ENCODE results near the gene NCOA1.
"Not testable (repeated sequence)": the region's sequence is repeated elsewhere in the genome, so short reads cannot be mapped to it uniquely, and the experiment has no call there.

Gene NCOA1

DNA sequence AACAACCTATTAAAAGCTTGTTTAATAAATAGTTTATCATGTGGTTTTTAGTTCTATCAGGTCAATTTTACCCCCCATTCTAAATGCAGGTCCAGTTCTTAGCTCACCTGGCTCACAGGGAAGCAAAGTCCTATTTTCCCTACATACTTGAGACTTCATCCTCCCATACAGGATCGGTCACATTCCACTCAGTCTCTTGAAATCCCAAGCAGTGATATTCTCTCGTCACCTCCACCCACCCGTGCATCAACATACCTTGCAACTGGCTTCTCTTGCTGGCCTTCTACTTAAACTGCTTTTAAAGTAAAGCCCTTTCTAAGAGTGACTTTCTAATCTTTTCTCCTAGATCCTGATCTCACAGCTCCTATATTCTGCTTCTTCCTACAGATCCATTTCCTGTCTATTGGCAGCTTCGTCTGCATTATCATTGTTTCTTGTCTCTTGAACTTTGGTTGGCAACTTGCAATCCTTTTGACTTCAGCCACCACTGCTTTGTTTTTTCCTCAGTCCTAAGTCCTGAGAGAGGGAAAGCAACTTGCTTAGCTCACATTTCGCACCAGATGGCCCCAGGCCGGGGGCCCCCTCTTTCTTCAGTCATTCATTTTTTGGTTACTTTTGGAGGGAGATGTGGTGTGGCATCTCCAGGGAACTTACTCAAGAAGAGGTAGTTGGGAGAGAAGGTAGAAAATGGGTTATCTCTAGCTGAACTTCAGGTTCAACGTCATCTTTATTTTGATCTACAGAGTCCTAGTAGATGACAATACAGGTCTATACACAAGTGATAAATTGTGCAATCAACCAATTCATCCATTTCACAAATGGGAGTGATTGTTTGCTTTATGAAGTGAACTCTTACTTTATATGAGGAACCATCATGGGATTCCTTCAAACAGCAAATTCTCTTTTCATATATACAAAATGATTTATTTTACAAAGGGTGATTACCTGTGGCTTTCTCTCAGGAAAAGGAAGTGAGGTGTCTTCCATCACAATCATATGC lies 23.9 kb upstream of the NCOA1 start:
- no peak for DNase-seq (ENCODE audit: low spot score in 2 of 2)
- no peaks in the 10 kb centered on the region for H3K9me3 Mint-ChIP-seq
- no peaks in the 10 kb centered on the region for H3K36me3 Mint-ChIP-seq
- no peak overlapping the region for H3K27ac Mint-ChIP-seq
- no peaks in the 10 kb centered on the region for H3K4me1 Mint-ChIP-seq
- no peak for ATAC-seq
- H3K4me3 Mint-ChIP-seq: no peak overlapping the region

DNA sequence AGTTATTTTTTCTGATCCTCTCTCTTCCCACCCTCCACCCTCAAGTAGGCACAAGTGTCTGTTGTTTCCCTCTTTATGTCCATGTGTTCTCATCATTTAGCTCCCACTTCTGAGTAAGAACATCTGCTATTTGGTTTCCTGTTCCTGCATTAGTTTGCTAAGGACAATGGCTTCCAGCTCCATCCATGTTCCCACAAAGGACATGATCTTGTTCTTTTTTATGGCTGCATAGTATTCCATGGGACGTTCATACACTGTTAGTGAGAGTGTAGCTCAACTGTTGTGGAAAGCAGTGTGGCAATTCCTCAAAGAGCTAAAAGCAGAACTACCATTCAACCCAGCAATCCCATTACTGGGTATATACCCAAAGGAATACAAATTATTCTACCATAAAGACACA lies 22.6 kb upstream of the NCOA1 start:
- not testable (repeated sequence) for H3K9me3 Mint-ChIP-seq; H3K36me3 Mint-ChIP-seq; H3K27ac Mint-ChIP-seq; H3K4me1 Mint-ChIP-seq; H3K4me3 Mint-ChIP-seq; DNase-seq (ENCODE audit: low spot score in 2 of 2); ATAC-seq

DNA sequence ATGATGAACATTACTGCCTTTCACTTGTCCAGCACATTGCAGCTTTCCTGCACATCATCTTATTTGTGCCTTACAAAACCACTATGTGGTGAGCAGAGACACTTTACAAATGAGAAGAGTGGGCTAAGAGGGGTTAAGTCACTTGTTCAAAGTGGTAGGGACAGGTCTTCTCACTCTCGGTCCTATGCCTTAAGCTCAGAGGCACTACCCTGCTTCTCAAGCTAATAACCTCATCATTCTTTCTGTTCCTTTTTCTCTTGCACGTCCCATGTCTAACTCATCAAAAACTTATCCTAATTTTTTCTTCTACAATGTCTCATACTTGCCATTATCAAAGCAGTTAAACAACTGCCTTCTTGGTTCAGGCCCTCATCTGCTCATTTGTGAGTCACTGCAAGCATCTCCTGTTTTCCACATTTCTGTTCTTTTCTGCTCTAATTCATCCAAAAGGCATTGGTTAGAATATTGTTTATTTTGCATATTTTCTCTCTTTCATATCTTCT lies 21.9 kb upstream of the NCOA1 start:
- H3K4me3 Mint-ChIP-seq: no peak overlapping the region
- no peak overlapping the region for H3K27ac Mint-ChIP-seq
- H3K36me3 Mint-ChIP-seq: no peaks in the 10 kb centered on the region
- DNase-seq (ENCODE audit: low spot score in 2 of 2): no peak
- H3K9me3 Mint-ChIP-seq: no peaks in the 10 kb centered on the region
- ATAC-seq: no peak
- H3K4me1 Mint-ChIP-seq: no peaks in the 10 kb centered on the region

DNA sequence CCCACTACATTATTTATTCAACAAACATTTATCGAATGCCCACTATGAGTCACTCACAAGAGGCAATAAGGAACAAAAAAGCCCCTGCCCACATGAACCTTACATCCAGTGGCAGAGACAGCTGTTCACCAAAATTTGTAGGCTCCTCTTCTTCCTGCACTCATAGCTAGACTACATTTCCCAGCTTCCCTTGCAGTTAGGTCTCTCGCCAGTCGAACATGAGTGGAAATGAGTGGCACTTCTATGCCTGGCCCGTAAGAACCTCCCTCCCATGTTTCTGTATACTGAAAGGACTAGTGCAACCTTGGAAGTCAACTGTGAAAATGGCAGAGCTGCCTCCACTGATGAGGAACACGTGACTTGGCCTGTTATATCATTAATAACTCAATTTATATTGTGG lies 19.4 kb upstream of the NCOA1 start:
- H3K27ac Mint-ChIP-seq: no peak overlapping the region
- DNase-seq (ENCODE audit: low spot score in 2 of 2) (no peak), ATAC-seq (no peak)
- H3K4me1 Mint-ChIP-seq: no peaks in the 10 kb centered on the region
- no peaks in the 10 kb centered on the region for H3K9me3 Mint-ChIP-seq
- H3K4me3 Mint-ChIP-seq: no peak overlapping the region
- no peaks in the 10 kb centered on the region for H3K36me3 Mint-ChIP-seq

DNA sequence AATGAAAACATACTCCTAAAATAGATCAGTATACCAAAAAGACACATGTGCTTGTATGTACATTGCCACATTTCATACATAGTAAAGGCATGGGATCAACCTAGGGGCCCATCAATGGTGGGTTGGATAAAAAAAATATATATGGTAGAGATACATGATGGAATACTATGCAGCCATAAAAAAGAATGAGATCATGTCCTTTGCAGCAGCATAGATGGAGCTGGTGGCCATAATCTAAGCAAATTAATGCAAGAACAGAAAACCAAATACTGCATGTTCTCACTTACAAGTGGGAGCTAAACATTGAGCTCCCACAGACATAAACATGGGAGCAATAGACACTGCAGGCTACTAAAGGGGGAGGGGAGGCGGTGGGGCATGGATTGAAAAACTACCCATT lies 18.6 kb upstream of the NCOA1 start:
- ATAC-seq (no peak), DNase-seq (ENCODE audit: low spot score in 2 of 2) (no peak)
- H3K9me3 Mint-ChIP-seq: no peaks in the 10 kb centered on the region
- H3K27ac Mint-ChIP-seq: no peak overlapping the region
- H3K4me3 Mint-ChIP-seq: no peak overlapping the region
- no peaks in the 10 kb centered on the region for H3K4me1 Mint-ChIP-seq
- no peaks in the 10 kb centered on the region for H3K36me3 Mint-ChIP-seq

DNA sequence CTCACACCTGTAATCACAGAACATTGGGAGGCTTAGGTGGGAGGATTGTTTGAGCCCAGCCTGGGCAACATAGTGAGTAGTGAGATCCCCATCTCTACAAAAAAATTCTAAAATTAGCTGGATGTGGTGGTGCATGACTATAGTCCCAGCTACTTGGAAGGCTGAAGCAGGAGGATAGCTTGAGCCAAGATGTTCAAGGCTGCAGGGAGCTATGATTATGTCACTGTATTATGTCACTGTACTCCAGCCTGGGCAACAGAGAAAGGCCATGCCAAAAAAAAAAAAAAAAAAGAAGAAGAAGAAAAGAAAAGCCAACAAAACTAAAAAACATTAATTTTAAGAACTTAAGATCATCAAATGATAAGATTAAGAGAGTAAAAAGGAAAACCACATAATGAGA lies 17.4 kb upstream of the NCOA1 start:
- no peak overlapping the region for H3K4me3 Mint-ChIP-seq
- no peaks in the 10 kb centered on the region for H3K36me3 Mint-ChIP-seq
- no peaks in the 10 kb centered on the region for H3K9me3 Mint-ChIP-seq
- DNase-seq (ENCODE audit: low spot score in 2 of 2) (no peak), ATAC-seq (no peak)
- H3K27ac Mint-ChIP-seq: no peak overlapping the region
- no peaks in the 10 kb centered on the region for H3K4me1 Mint-ChIP-seq

DNA sequence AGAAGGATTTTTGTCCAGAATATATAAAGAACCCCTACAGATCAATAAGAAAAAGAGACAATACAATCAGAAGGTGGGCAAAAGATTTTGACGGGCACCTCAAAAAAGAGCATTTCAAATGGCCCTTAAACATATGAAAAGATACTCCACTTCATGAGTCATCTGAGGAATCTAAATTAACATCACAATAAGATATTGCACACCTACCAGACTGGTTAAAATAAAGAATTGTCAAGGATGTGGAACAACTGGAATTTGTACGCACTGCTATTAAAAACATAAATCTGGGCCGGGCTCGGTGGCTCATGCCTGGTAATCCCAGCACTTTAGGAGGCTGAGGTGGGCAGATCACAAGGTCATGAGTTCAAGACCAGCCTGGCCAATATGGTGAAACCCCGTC lies 17.0 kb upstream of the NCOA1 start:
- DNase-seq (ENCODE audit: low spot score in 2 of 2) (no peak), ATAC-seq (no peak)
- no peaks in the 10 kb centered on the region for H3K9me3 Mint-ChIP-seq
- H3K4me3 Mint-ChIP-seq: no peak overlapping the region
- no peak overlapping the region for H3K27ac Mint-ChIP-seq
- no peaks in the 10 kb centered on the region for H3K4me1 Mint-ChIP-seq
- H3K36me3 Mint-ChIP-seq: no peaks in the 10 kb centered on the region

DNA sequence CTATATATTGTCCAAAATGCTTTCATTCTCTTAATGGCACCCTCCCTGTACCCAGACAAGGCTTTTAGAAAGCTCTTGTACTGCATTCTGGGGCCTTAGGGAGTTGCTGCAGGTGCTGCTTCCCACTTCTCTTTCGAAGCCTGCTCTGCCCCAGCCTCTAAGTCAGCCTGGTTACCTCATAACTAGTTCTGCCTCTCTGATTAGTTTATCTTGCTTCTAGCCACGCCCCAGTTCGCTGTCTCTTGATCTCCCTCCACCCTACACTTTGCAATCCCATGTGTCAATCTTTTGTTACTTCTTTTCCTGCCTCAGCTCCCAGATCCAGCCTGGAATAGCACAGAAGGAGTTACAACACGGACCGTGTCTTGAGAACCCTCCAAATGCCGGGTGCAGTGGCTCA lies 13.8 kb upstream of the NCOA1 start:
- Mint-ChIP-seq H3K9me3 (no peaks in the 10 kb centered on the region), H3K4me3 (no peak overlapping the region), H3K36me3 (no peaks in the 10 kb centered on the region), H3K4me1 (no peaks in the 10 kb centered on the region), H3K27ac (no peak overlapping the region)
- DNase-seq (ENCODE audit: low spot score in 2 of 2) (no peak), ATAC-seq (no peak)

DNA sequence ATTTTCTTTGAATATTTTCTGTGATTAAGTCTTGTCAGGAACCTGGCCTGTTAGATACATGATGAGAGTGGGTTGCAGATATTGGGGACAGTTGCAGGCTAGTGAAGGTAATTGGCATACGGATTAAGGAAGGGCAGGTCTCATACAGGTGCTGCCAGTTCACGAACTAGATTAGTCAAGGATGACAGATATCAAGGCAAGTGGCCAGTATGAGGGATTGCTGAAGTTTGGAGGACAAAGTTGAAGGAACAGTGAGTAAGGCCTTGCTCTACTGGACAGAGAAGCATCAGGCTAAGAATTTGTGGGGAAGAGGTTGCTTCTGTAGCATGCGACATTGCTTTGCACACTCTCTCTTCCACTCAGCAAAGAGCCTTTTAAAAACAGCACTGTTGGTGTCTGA lies 12.8 kb upstream of the NCOA1 start:
- no peak overlapping the region for H3K4me3 Mint-ChIP-seq
- no peak for DNase-seq (ENCODE audit: low spot score in 2 of 2)
- ATAC-seq: no peak
- no peak overlapping the region for H3K27ac Mint-ChIP-seq
- no peaks in the 10 kb centered on the region for H3K4me1 Mint-ChIP-seq
- H3K36me3 Mint-ChIP-seq: no peaks in the 10 kb centered on the region
- H3K9me3 Mint-ChIP-seq: no peaks in the 10 kb centered on the region

DNA sequence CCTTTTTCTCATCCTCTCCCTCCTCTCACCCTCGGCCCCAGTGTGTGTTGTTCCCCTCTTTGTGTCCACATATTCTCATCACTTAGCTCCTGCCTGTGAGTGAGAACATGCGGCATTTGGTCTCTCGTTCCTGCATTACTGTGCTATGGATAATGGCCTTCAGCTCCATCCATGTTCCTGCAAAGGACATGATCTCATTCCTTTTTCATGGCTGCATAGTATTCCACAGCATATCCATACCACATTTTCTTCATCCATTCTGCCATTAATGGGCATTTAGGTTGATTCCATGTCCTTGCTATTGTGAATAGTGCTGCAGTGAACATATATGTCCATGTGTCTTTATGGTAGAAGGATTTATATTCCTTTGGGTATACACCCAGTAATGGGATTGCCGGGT lies 10.8 kb upstream of the NCOA1 start:
- H3K36me3 Mint-ChIP-seq: no peaks in the 10 kb centered on the region
- no peaks in the 10 kb centered on the region for H3K4me1 Mint-ChIP-seq
- ATAC-seq: no peak
- no peak for DNase-seq (ENCODE audit: low spot score in 2 of 2)
- H3K4me3 Mint-ChIP-seq: no peak overlapping the region
- no peaks in the 10 kb centered on the region for H3K9me3 Mint-ChIP-seq
- no peak overlapping the region for H3K27ac Mint-ChIP-seq

DNA sequence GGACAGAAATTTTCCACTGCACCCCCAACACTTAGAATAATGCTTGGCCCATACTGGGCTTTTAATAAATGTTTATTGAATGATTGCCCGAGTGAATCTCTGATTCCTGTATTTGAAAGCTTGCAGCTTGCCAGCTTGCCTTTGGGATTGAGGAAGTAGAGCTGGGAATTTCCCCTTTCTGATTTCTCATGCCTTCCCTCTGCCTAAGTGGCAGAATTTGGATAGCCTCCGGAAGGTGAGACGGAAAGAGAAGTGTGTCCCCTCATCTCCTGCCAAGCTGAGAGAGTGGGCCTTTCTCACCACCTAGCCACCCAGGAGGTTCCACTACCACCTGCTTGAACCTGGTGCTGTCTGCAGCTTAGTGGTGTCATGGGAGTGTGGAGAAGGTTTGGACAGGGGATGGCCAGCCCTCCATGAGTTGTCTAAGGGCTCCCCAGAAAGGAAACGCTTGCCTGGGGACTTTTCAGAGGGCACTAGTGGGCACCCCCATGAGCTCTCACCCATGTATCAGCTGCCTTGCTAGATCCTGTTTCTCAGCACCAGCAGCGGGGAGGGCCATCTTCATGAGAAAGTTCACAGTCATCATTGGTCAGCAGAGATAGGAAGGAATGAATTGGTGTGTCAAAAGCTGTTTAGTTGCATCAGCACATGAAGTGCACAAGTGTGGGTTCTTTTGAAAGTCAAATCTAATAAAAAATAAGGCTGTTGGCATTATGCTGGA lies 8.6 kb upstream of the NCOA1 start:
- ATAC-seq (no peak), DNase-seq (ENCODE audit: low spot score in 2 of 2) (no peak)
- no peaks in the 10 kb centered on the region for H3K9me3 Mint-ChIP-seq
- H3K36me3 Mint-ChIP-seq: no peaks in the 10 kb centered on the region
- H3K4me1 Mint-ChIP-seq: no peaks in the 10 kb centered on the region
- H3K4me3 Mint-ChIP-seq: no peak overlapping the region
- no peak overlapping the region for H3K27ac Mint-ChIP-seq

DNA sequence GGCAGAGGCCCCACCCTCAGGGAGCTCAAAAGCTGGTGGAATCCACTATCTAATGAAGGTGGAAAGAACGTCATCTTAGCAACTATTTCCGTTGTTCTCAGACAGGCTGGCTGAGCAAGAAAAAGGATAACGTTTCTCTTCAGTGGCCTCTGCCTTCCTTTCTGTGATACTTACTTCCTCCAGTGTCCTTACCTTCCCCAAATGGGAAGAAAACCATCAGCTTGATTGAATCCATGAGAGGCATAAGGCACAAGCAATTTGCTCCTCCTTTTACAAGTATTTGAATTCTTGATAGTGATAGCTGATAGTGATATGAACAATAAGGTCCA lies 8.1 kb upstream of the NCOA1 start:
- Mint-ChIP-seq H3K4me3 (no peak overlapping the region), H3K36me3 (no peaks in the 10 kb centered on the region), H3K4me1 (no peaks in the 10 kb centered on the region), H3K9me3 (no peaks in the 10 kb centered on the region), H3K27ac (no peak overlapping the region)
- ATAC-seq (no peak), DNase-seq (ENCODE audit: low spot score in 2 of 2) (no peak)

DNA sequence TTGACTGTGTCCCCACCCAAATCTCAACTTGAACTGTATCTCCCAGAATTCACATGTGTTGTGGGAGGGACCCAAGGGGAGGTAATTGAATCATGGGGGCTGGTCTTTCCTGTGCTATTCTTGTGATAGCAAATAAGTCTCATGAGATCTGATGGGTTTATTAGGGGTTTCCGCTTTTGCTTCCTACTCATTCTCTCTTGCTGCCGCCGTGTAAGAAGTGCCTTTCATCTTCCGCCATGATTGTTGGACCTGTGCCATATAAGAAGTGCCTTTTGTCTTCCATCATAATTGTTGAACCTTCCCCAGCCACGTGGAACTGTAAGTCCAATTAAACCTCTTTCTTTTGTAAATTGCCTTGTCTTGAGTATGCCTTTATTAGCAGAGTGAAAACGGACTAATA lies 6.4 kb upstream of the NCOA1 start:
- H3K36me3 Mint-ChIP-seq; H3K4me1 Mint-ChIP-seq; H3K9me3 Mint-ChIP-seq; DNase-seq (ENCODE audit: low spot score in 2 of 2); H3K27ac Mint-ChIP-seq; H3K4me3 Mint-ChIP-seq; ATAC-seq: not testable (repeated sequence)

DNA sequence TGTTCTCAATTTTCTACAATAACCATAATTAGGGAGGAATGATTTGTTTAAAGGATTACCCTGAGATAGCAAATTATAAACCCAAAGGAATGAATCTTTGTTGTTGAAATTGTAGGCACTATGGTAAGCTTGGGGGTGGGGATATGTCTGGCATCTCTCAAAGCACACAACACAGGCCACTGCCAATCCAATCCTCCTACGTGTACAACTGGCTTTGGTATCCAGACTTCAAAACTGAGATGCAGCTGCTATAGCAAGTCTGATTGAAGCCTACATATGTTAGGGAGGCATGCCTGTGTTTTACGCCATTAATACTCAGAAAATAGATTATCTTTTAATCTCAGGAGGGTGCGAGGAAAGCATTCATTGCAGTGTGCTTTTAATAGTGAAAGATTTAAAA lies 5.9 kb upstream of the NCOA1 start:
- Mint-ChIP-seq H3K9me3 (no peaks in the 10 kb centered on the region), H3K4me1 (peaks cover 12% of the 10 kb centered on the region), H3K27ac (no peak overlapping the region), H3K4me3 (no peak overlapping the region), H3K36me3 (peaks cover 4% of the 10 kb centered on the region)
- ATAC-seq (no peak), DNase-seq (ENCODE audit: low spot score in 2 of 2) (no peak)

DNA sequence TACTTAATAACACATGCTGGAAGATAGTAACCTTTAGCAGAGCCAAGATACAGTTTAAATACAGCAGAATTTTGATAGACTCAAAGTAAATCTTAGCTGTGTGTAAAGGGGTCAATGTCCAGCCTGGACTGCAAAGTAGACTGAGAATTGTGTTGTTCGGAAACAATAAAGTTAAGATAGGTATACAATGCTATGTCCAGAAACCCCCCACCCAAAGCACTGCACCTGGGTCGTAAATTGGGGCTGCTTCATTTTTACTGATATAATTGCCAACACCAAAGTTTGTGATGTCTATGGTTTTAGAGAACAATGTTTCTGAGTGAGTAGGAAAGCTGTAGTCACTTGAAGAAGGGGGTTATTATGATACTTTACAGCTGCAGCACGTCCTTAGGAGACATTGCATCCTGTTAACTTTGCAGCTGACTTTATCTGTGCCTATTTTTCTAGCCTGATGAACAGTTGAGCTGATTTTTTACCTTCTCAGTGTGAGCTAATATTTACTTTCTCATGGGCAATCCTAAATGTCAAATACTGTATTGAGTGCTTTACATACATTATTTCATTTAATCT lies 4.3 kb upstream of the NCOA1 start:
- H3K9me3 Mint-ChIP-seq: no peaks in the 10 kb centered on the region
- DNase-seq (ENCODE audit: low spot score in 2 of 2): no peak
- H3K4me3 Mint-ChIP-seq: no peak overlapping the region
- ATAC-seq: no peak
- peaks cover 12% of the 10 kb centered on the region for H3K36me3 Mint-ChIP-seq
- peaks cover 18% of the 10 kb centered on the region for H3K4me1 Mint-ChIP-seq
- H3K27ac Mint-ChIP-seq: no peak overlapping the region

Measured in stimulated activated effector memory CD8-positive, alpha-beta T cell treated with anti-CD3 and anti-CD28 coated beads, Interleukin-12 subunit alpha, Interleukin-12 subunit beta, amount 100 ng/mL, for 72 hours (primary cell).